GM19023 (cell line): ENCODE data around the gene ABITRAM.
A peak's percentile ranks its signal among the peaks of the same experiment; 100 is the strongest.
"Not testable (repeated sequence)": the region's sequence is repeated elsewhere in the genome, so short reads cannot be mapped to it uniquely, and the experiment has no call there.

ENCODE experiments used
- ATAC-seq: cut with Tn5 transposase; IDR thresholded peaks from one replicate; pipeline ENCODE4 v1.9.1; 2021; ENCODE audit warnings: mild to moderate bottlenecking, moderate library complexity; ENCODE audit not compliant: unreplicated experiment

Gene ABITRAM

DNA sequence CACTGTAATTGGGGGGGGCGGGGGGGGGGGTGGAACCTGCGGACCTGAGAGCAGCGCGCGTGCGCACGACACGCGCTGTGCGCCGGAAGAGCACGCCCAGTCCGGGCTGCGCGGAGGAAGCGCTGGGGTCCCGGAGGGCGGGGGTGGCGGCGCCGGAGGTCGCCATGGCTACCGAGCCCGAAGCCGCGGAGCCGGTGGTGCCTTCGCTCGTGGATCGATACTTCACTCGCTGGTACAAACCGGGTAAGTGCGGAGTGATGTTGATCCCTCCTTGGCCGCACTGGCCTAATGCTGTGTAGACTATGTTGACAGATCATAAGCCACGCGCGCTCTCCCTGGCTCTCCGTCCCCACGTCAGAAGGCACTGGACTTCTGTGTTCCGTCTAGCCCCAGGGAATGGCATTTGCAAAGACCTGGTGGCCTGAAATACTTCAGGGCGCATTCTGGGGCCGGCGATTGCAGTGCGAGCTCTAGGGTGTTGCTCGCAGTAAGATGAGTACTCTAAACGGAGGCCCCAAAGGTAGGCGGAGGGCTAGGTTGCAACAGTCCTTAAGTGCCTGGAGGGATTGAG lies at the start of gene ABITRAM:
ABITRAM (plus strand) TSS at position 78 of the 571 bp plus-strand sequence; CDS start at position 165, 87 bp downstream.
- ATAC-seq: peak; percentile 82

DNA sequence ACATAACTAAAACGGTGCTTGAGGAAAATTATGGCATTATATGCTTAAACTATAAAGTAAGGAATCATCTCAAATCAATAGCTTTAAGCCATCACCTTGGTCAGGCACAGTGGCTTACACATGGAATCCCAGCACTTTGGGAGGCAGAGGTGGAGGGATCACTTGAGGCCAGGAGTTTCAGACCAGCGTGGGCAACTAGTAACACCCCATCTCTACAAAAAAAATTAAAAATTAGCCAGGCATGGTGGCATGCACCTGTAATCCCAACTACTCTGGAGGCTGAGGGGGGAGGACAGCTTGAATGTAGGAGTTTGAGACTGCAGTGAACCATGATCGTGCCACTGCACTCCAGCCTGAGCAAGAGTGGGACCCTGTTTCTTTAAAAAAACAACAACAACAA lies 49.5 kb upstream of the ABITRAM start:
- ATAC-seq: no peak

DNA sequence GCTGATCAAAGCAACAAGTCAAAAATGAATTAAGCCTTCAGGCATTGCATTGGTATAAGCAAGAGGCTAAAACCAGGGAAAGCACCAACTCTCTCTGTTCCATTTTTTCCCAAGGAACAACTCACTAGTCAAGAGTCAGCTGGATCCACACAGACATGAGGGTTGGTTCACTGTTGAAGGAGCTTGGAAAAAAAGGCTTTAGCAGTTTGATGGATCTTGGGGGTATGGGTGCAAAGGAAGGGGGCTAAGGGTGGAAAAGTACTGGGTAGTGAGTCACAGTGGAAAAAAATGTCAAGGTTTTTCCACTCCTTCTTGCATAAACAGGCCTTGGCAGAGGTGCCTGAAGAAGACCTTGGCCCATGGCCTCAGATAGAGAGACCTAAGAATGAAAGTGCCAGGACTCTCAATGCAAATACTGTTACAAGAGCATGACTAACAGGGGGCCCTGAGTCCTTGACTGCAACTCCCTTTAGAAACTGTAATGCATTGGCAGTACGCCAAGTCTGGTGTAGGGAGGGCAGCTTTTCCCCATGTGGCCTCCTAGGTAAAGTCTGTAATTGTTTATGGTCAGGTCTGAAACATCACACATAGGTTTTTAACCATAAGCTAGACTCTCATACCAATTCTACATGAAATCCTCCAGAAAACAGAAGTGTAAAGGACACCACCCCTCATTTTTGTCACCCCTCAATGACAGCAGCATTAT lies 48.4 kb upstream of the ABITRAM start:
- ATAC-seq: peak; percentile 100

GRCh38 chr9:108886594-108887271 lies 47.5 kb upstream of the ABITRAM start:
- ATAC-seq: not testable (repeated sequence)

- no peak for ATAC-seq
Observed at GRCh38 chr9:108889649-108890067, 44.5 kb upstream of the ABITRAM start.

DNA sequence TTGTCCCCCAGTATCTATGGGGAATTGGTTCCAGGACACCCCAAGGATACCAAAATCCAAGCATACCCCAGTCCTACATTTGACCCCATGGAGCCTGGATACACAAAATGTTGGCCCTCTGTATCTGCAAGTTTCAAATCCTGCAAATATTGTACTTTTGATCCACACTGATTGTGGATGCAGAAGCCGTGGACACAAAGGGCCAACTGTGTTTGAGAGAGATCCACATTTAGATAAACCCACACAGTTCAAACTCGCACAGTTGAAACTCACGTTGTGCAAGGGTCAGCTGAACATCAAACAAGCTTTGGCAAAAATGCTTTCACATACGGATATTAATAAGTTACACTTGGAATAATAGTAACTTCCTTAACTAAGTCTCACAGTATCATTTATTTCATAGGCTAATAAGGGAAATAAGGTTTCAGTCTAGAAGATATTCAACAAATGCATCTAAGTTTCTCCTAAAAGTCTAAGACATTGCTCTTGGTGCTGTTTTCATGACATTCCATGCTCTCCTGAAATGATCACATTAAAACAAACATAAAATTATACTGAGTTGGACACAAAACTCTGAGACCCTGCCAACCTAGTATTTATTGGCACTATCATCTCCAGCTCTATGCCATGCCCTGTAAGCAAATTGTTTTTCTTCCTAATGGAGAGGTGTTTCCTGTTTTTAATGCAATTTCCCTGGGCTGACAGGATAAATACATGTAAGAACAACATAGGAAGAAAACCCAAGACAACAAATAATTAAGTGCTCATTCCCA lies 39.8 kb upstream of the ABITRAM start:
- ATAC-seq: no peak

DNA sequence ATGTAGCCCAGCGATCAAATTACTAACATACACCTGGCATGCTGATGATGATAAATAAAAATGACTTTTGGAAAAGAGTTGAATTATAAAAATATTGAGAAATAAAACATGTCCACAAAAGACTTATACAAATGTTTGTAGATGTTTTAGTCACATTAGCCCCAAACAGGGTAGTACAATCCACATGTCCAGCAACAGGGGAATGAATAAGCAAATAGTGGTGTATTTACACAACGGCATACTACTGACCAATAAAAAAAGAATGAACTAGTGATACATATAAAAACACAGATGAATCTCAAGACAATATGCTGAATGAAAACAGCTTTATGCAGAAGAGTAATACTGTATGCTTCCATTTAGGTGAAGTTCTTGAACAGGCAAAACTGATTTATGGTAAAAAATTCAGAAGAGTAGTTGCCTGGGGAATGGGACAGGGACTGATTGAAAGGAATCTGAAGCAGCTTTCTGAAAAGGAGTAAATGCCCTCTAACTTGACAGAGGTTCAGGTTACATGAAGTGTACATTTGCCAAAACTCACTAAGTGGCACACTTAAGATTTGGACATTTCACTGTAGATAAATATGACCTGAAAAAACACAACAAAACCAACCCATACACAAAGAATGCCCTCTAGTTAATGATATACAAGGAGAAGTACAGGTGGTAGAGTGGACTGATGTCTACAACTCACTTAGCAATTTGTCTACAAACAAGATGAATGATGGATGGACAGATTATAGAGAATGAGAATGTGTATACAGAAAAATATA lies 36.7 kb upstream of the ABITRAM start:
- no peak for ATAC-seq

DNA sequence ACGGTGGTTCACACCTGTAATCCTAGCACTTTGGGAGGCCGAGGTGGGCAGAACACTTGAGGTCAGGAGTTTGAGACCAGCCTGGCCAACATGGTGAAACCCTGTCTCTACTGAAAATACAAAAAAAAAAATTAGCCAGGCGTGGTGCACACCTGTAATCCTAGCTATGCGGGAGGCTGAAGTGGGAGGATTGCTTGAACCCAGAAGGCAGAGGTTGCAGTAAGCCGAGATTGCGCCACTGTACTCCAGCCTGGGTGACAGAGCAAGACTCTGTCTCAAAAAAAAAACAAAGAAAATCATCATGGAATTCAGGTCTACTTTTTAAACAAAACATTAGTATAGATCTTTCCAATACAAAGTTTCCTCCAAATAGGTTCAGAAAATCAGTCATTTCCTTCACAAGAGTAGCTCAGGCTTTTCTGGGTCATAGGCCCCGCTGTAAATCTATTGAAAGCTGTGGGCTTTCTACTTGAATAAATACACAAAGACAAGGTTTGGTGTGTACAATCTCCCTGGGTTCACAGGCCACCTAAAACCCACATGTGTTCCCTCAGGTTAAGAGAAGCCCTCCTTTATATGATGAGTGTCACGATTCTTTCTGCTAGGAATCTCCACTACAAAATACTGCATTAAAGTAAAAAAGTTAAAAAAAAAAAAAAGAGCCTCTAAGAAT lies 35.0 kb upstream of the ABITRAM start:
- not testable (repeated sequence) for ATAC-seq

DNA sequence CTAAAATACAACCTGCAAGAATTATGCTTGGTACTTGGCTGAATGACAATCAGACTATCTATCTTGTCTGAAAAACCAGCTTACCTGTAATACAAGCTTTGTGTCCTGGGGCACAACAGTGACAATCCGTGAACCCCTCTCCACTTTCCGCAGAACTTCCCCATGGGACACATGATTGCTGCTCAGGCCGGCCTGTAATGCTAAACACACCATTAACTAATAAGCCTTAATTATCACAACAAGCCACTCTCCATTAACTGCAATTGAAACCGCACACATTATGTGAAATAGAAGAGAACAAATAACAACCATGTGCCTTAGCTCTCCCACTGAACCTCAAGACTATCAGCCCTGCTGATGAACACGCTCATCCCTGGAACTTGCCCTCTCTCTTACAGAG lies 34.0 kb upstream of the ABITRAM start:
- no peak for ATAC-seq

GRCh38 chr9:108903420-108904103 lies 30.6 kb upstream of the ABITRAM start:
- no peak for ATAC-seq

GRCh38 chr9:108904161-108904560 lies 30.0 kb upstream of the ABITRAM start:
- ATAC-seq: no peak

DNA sequence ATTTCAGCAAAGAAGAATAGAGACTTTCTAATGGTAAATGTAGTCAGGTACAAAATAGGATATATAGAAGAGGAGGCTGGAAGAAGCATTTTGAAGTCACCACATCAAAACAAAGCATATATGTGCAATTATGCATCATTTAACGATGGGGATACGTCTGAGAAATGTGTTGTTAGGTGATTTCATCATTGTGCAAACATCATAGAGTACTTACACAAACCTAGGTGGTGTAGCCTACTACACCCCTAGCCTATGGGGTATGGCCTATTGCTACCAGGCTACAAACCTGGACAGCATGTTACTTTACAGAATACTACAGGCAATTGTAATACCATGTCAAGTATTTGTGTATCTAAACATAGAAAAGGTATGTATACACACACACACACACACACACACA lies 28.7 kb upstream of the ABITRAM start:
- no peak for ATAC-seq

DNA sequence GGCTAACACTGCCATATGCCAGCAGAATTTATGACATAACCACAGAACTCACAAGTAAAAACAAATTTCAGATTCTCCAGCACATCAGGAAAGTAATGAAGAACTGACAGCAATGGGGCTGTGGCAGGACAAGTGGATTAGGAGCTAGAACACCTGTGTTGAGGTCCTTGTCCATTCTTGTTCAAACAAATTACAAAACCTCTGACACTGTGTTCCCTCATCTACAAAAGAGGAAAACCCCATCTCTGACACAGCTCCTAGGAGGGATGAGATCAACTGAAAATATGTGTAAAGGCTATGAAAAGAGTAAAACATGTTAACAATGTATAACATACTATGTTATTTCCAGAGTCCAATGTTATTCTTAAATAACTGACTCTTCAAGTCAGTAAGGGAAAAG lies 23.8 kb upstream of the ABITRAM start:
- ATAC-seq: no peak

DNA sequence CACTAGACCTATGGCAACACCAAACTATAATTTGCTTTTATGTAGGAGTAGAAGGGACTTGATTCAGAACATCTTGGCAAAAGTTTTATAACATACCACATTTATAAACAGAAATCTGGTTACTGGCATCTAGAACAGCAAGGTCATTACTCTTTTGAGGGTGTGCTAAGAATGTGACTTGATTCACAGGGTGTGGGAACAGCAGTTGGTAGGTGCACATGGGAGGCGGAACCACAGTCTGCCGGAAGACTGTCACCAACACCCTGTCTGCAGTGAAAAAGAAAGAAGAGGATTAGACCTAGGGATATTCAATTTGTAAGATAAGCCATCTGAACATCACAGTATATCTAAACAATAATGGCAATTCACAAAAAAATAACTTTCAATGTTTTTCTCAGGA lies 23.3 kb upstream of the ABITRAM start:
- ATAC-seq: no peak

GRCh38 chr9:108911820-108912219 lies 22.4 kb upstream of the ABITRAM start:
- no peak for ATAC-seq

DNA sequence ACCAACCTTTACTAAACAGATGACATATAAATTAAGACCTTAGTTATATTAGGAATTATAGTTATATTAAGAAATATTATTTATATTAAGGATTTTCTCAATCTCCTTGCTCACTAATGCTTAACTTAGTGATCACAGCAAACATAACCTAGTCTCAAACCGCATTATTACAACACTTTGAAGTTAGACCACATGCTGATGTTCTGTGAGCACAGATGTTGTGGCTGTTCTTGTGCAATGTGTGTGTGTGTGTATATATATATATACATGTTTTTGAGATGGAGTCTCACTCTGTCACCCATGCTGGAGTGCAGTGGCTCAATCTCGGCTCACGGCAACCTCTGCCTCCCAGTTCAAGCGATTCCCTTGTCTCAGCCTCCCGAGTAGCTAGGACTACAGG lies 20.8 kb upstream of the ABITRAM start:
- no peak for ATAC-seq

GRCh38 chr9:108919517-108919916 lies 14.7 kb upstream of the ABITRAM start:
- ATAC-seq: no peak

GRCh38 chr9:108920401-108920800 lies 13.8 kb upstream of the ABITRAM start:
- ATAC-seq: not testable (repeated sequence)

DNA sequence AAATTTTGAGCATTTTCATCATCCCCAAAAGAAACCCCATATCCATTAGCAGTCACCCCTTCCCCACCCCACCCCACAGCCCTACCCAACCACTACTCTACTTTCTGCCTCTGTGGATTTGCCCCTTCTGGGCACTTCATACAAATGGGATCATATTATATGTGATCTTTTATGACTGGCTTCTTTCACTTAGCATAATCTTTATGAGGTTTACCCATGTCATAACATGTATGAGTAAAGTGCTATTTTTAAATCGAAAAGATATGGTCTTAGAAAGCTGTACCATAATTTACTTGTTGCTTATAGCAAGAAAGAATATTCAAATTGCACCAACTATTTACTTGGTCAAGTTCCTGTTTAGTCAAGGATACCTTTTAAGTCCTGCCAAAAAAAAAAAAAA lies 13.0 kb upstream of the ABITRAM start:
- ATAC-seq: no peak

DNA sequence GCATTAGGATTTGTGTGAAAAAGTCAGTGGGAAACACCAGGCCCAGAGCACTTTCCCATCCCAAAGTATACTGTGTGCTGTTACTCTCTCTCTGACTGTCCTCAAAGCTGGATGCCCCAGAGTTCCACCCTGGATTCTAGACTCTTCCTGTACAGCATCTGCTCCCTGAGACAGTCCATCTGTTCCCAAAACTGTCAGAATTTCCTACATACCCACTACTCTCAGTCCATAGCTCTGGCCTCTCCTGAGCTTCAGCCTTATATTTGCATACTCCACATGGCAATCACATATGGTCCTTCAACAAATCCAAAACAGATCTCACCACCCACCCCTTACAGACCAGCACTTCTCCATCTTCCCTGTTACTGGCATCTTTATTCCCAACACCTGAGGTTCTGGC lies 9.7 kb upstream of the ABITRAM start:
- ATAC-seq: no peak
